GM23338 (cell line): ENCODE measurements around the gene KRT79. TPM values are rescaled to one million over a fixed set of nuclear protein-coding genes. Genes with fewer than 3 reads are reported as not detected.

Experiments used
- ATAC-seq: fragments of 200-7000 bp; cut with Tn5 transposase; 3 replicates; pipeline ENCODE4 v1.9.1; 2020
- DNase-seq: peaks from one replicate; pipeline ENCODE4 v3.0.0-alpha.2; 2015; ENCODE audit warnings: low spot score
- H2AFZ ChIP-seq: fragments of 200-600 bp; sonication (generic); 2 replicates; pipeline ENCODE4 v1.8.0; 2016; ENCODE audit warnings: antibody characterized with exemption, mild to moderate bottlenecking, moderate library complexity
- H3F3A ChIP-seq: fragments of 200-600 bp; sonication (generic); replicated peaks from 2 replicates; pipeline ENCODE4 v1.8.0; 2017; ENCODE audit warnings: antibody characterized with exemption, mixed run types, low read depth
- H3K27ac ChIP-seq: fragments of 200-600 bp; sonication (generic); 2 replicates; pipeline ENCODE4 v1.6.1; 2016; ENCODE audit warnings: low read depth
- H3K27me3 ChIP-seq: fragments of 200-600 bp; sonication (generic); 2 replicates; pipeline ENCODE4 v1.8.0; 2016; ENCODE audit warnings: mild to moderate bottlenecking, mixed run types, moderate library complexity; ENCODE audit not compliant: insufficient read depth
- H3K36me3 ChIP-seq: fragments of 200-600 bp; sonication (generic); 2 replicates; pipeline ENCODE4 v1.8.0; 2016; ENCODE audit warnings: mild to moderate bottlenecking; ENCODE audit not compliant: insufficient read depth
- H3K4me1 ChIP-seq: fragments of 200-600 bp; sonication (generic); 2 replicates; pipeline ENCODE4 v1.8.0; 2016; ENCODE audit warnings: mild to moderate bottlenecking, moderate library complexity; ENCODE audit not compliant: insufficient read depth
- H3K4me2 ChIP-seq: fragments of 200-600 bp; sonication (generic); 2 replicates; pipeline ENCODE4 v1.7.1; 2017; ENCODE audit warnings: mixed run types
- H3K4me3 ChIP-seq: fragments of 200-600 bp; sonication (generic); 2 replicates; pipeline ENCODE4 v1.6.1; 2016; ENCODE audit warnings: mixed run types
- H3K79me2 ChIP-seq: fragments of 200-600 bp; sonication (generic); replicated peaks from 2 replicates; pipeline ENCODE4 v1.8.0; 2017; ENCODE audit warnings: mild to moderate bottlenecking; ENCODE audit not compliant: insufficient read depth
- H3K9me2 ChIP-seq: fragments of 200-600 bp; sonication (generic); 2 replicates; pipeline ENCODE4 v1.8.0; 2017; ENCODE audit not compliant: insufficient read depth
- H4K20me1 ChIP-seq: fragments of 200-600 bp; sonication (generic); replicated peaks from 2 replicates; pipeline ENCODE4 v1.8.0; 2017; ENCODE audit warnings: mild to moderate bottlenecking; ENCODE audit not compliant: insufficient read depth
- H3K27ac Mint-ChIP-seq: 2 replicates; pipeline ENCODE4 v1.8.0; 2020; ENCODE audit warnings: inconsistent platforms, mild to moderate bottlenecking, moderate library complexity, mixed read lengths
- H3K27me3 Mint-ChIP-seq: 3 replicates; pipeline ENCODE4 v1.8.0; 2022; ENCODE audit warnings: low read depth, mild to moderate bottlenecking, moderate library complexity, mixed read lengths, inconsistent platforms; ENCODE audit not compliant: insufficient read depth, poor library complexity
- H3K36me3 Mint-ChIP-seq: 3 replicates; pipeline ENCODE4 v1.8.0; 2021; ENCODE audit warnings: low read depth, mild to moderate bottlenecking, inconsistent platforms, moderate library complexity, mixed read lengths
- H3K4me1 Mint-ChIP-seq: 3 replicates; pipeline ENCODE4 v1.8.0; 2020; ENCODE audit warnings: mild to moderate bottlenecking, inconsistent platforms, mixed read lengths
- H3K4me3 Mint-ChIP-seq: 3 replicates; pipeline ENCODE4 v1.8.0; 2021; ENCODE audit warnings: moderate library complexity, mild to moderate bottlenecking, inconsistent platforms, mixed read lengths
- H3K9me3 Mint-ChIP-seq: 3 replicates; pipeline ENCODE4 v1.8.0; 2020; ENCODE audit warnings: moderate library complexity, mild to moderate bottlenecking, inconsistent platforms, mixed read lengths
- CREB1 ChIP-seq: fragments of 250-450 bp; sonication (Bioruptor Pico); IDR thresholded peaks from 2 replicates; pipeline ENCODE4 v1.5.0; 2020; ENCODE audit warnings: low read depth, mild to moderate bottlenecking, moderate library complexity
- CTCF ChIP-seq, 2 experiments: fragments of 200-600 bp in 1 of 2; sonication (generic) in 1 of 2; conservative IDR thresholded peaks; 2 replicates each; pipeline versions ENCODE4 v1.5.1 to v1.6.1; 2016 to 2017; ENCODE audit warnings: antibody characterized with exemption in 2 of 2, low read depth in 2 of 2, mild to moderate bottlenecking in 2 of 2, moderate library complexity in 1 of 2
- ETS1 ChIP-seq: IDR thresholded peaks from 2 replicates; pipeline ENCODE4 v1.6.1; 2016; ENCODE audit warnings: antibody characterized with exemption
- EZH2 ChIP-seq: fragments of 200-600 bp; sonication (generic); IDR thresholded peaks from one replicate; pipeline ENCODE4 v1.8.0; 2017; ENCODE audit warnings: antibody characterized with exemption, mild to moderate bottlenecking, low read depth; ENCODE audit not compliant: unreplicated experiment
- EZH2phosphoT487 ChIP-seq: fragments of 200-600 bp; sonication (generic); IDR thresholded peaks from one replicate; pipeline ENCODE4 v1.8.1; 2018; ENCODE audit warnings: antibody characterized with exemption; ENCODE audit not compliant: unreplicated experiment
- JUNB ChIP-seq: IDR thresholded peaks from one replicate; pipeline ENCODE4 v1.6.1; 2016; ENCODE audit warnings: antibody characterized with exemption; ENCODE audit not compliant: unreplicated experiment
- NANOG ChIP-seq: IDR thresholded peaks from 2 replicates; pipeline ENCODE4 v1.6.1; 2016; ENCODE audit warnings: antibody characterized with exemption, borderline replicate concordance
- POLR2AphosphoS5 ChIP-seq: IDR thresholded peaks from 2 replicates; pipeline ENCODE4 v1.6.1; 2016; ENCODE audit warnings: antibody characterized with exemption, low read depth
- STAT1 ChIP-seq: IDR thresholded peaks from one replicate; pipeline ENCODE4 v1.6.1; 2016; ENCODE audit warnings: antibody characterized with exemption; ENCODE audit not compliant: unreplicated experiment
- ZNF114 ChIP-seq: fragments of 250-450 bp; sonication (Bioruptor Pico); IDR thresholded peaks from 2 replicates; pipeline ENCODE4 v1.5.0; 2020; ENCODE audit warnings: mild to moderate bottlenecking, moderate library complexity
- ZNF331 ChIP-seq: fragments of 250-450 bp; sonication (Bioruptor Pico); IDR thresholded peaks from 2 replicates; pipeline ENCODE4 v1.5.0; 2020; ENCODE audit warnings: low read depth, mild to moderate bottlenecking, moderate library complexity
- polyA plus RNA-seq: library from polyadenylated mRNA; unstranded; fragments of >200 nt; fragmentation: Nextera tagmentation; extraction: Ambion mirVana; gene quantifications from 2 replicates; pipeline ENCODE4 v1.2.1, GENCODE V29; 2016
- total RNA-seq: library from RNA; depleted of rRNA; stranded (reverse); fragments of >200 nt; shearing (Covaris generic); gene quantifications from 2 replicates; pipeline ENCODE4 v1.2.3, GENCODE V29; 2014
- TF ChIP-seq, protein P1 (sequence below): IDR thresholded peaks from one replicate; pipeline ENCODE4 v1.6.1; 2018; ENCODE audit warnings: antibody characterized with exemption; ENCODE audit not compliant: unreplicated experiment
- TF ChIP-seq, protein P2 (sequence below): fragments of 250-450 bp; sonication (Bioruptor Pico); IDR thresholded peaks from 2 replicates; pipeline ENCODE4 v1.5.0; 2020; ENCODE audit warnings: mild to moderate bottlenecking, moderate library complexity

KRT79 gene
- total and polyA plus RNA-seq, 2 experiments from 2014 or later: 0.21 TPM; not detected in 1

DNA sequence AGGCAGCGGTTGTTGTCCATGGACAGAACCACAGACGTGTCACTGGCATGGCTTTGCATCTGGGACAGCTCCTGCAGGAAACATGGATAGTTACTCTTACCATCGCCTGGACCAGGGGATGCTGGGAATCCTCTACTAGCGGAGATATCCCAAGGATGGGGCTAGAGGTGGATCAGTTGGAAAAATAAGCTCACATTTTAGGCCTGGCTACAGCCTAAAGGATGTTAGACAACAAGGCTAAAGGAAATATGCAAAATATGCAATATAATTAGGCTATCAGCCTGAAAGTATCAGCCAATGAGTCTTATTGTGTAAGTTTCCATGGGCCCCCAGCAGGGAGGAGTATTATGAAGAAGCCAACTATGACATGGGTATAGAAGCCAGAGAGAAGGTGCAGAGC is 61.9 kb downstream of the KRT79 start:
- H3K36me3 Mint-ChIP-seq: no peaks in the 10 kb centered on the region
- Histone ChIP-seq H3K36me3 (no peaks in the 10 kb centered on the region), H3K27ac (no peak overlapping the region), H3K4me3 (no peak overlapping the region), H3F3A (no peaks in the 10 kb centered on the region), H3K27me3 (no peaks in the 10 kb centered on the region), H2AFZ (no peak overlapping the region), H3K4me2 (no peak overlapping the region), H3K79me2 (no peaks in the 10 kb centered on the region), H4K20me1 (no peaks in the 10 kb centered on the region), H3K4me1 (no peaks in the 10 kb centered on the region), H3K9me2 (0 out of 2 replicates have a peak, but pooled peaks cover 6% of the 10 kb centered on the region)
- ATAC-seq (no peak), DNase-seq (no peak)
- H3K27me3 Mint-ChIP-seq: peaks cover 2% of the 10 kb centered on the region
- H3K9me3 Mint-ChIP-seq: no peaks in the 10 kb centered on the region
- TF ChIP-seq NANOG: no peak
- TF ChIP-seq EZH2phosphoT487: no peak
- no peak for TF ChIP-seq ETS1
- no peak for TF ChIP-seq POLR2AphosphoS5
- no peak for TF ChIP-seq CTCF (conservative IDR thresholded peaks at IDR 0.05; ENCODE audit: low read depth in 2 of 2)
- TF ChIP-seq CREB1 (CRISPR knock-in tag): no peak
- TF ChIP-seq EZH2: no peak
- no peak for TF ChIP-seq ZNF331 (CRISPR knock-in tag)
- TF ChIP-seq STAT1: no peak
- no peak for TF ChIP-seq JUNB
- TF ChIP-seq, protein P1, sequence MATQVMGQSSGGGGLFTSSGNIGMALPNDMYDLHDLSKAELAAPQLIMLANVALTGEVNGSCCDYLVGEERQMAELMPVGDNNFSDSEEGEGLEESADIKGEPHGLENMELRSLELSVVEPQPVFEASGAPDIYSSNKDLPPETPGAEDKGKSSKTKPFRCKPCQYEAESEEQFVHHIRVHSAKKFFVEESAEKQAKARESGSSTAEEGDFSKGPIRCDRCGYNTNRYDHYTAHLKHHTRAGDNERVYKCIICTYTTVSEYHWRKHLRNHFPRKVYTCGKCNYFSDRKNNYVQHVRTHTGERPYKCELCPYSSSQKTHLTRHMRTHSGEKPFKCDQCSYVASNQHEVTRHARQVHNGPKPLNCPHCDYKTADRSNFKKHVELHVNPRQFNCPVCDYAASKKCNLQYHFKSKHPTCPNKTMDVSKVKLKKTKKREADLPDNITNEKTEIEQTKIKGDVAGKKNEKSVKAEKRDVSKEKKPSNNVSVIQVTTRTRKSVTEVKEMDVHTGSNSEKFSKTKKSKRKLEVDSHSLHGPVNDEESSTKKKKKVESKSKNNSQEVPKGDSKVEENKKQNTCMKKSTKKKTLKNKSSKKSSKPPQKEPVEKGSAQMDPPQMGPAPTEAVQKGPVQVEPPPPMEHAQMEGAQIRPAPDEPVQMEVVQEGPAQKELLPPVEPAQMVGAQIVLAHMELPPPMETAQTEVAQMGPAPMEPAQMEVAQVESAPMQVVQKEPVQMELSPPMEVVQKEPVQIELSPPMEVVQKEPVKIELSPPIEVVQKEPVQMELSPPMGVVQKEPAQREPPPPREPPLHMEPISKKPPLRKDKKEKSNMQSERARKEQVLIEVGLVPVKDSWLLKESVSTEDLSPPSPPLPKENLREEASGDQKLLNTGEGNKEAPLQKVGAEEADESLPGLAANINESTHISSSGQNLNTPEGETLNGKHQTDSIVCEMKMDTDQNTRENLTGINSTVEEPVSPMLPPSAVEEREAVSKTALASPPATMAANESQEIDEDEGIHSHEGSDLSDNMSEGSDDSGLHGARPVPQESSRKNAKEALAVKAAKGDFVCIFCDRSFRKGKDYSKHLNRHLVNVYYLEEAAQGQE: no peak
- TF ChIP-seq, protein P2, sequence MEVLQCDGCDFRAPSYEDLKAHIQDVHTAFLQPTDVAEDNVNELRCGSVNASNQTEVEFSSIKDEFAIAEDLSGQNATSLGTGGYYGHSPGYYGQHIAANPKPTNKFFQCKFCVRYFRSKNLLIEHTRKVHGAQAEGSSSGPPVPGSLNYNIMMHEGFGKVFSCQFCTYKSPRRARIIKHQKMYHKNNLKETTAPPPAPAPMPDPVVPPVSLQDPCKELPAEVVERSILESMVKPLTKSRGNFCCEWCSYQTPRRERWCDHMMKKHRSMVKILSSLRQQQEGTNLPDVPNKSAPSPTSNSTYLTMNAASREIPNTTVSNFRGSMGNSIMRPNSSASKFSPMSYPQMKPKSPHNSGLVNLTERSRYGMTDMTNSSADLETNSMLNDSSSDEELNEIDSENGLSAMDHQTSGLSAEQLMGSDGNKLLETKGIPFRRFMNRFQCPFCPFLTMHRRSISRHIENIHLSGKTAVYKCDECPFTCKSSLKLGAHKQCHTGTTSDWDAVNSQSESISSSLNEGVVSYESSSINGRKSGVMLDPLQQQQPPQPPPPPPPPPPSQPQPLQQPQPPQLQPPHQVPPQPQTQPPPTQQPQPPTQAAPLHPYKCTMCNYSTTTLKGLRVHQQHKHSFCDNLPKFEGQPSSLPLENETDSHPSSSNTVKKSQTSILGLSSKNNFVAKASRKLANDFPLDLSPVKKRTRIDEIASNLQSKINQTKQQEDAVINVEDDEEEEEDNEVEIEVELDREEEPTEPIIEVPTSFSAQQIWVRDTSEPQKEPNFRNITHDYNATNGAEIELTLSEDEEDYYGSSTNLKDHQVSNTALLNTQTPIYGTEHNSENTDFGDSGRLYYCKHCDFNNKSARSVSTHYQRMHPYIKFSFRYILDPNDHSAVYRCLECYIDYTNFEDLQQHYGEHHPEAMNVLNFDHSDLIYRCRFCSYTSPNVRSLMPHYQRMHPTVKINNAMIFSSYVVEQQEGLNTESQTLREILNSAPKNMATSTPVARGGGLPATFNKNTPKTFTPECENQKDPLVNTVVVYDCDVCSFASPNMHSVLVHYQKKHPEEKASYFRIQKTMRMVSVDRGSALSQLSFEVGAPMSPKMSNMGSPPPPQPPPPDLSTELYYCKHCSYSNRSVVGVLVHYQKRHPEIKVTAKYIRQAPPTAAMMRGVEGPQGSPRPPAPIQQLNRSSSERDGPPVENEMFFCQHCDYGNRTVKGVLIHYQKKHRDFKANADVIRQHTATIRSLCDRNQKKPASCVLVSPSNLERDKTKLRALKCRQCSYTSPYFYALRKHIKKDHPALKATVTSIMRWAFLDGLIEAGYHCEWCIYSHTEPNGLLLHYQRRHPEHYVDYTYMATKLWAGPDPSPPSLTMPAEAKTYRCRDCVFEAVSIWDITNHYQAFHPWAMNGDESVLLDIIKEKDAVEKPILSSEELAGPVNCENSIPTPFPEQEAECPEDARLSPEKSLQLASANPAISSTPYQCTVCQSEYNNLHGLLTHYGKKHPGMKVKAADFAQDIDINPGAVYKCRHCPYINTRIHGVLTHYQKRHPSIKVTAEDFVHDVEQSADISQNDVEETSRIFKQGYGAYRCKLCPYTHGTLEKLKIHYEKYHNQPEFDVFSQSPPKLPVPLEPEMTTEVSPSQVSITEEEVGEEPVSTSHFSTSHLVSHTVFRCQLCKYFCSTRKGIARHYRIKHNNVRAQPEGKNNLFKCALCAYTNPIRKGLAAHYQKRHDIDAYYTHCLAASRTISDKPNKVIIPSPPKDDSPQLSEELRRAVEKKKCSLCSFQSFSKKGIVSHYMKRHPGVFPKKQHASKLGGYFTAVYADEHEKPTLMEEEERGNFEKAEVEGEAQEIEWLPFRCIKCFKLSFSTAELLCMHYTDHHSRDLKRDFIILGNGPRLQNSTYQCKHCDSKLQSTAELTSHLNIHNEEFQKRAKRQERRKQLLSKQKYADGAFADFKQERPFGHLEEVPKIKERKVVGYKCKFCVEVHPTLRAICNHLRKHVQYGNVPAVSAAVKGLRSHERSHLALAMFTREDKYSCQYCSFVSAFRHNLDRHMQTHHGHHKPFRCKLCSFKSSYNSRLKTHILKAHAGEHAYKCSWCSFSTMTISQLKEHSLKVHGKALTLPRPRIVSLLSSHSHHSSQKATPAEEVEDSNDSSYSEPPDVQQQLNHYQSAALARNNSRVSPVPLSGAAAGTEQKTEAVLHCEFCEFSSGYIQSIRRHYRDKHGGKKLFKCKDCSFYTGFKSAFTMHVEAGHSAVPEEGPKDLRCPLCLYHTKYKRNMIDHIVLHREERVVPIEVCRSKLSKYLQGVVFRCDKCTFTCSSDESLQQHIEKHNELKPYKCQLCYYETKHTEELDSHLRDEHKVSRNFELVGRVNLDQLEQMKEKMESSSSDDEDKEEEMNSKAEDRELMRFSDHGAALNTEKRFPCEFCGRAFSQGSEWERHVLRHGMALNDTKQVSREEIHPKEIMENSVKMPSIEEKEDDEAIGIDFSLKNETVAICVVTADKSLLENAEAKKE (CRISPR knock-in tag): no peak
- no peak for TF ChIP-seq ZNF114
- no peaks in the 10 kb centered on the region for H3K4me1 Mint-ChIP-seq
- H3K27ac Mint-ChIP-seq: no peak overlapping the region
- H3K4me3 Mint-ChIP-seq: no peak overlapping the region
